ENCODE measurements around the gene LRRC74B.

The LRRC74B gene

DNA sequence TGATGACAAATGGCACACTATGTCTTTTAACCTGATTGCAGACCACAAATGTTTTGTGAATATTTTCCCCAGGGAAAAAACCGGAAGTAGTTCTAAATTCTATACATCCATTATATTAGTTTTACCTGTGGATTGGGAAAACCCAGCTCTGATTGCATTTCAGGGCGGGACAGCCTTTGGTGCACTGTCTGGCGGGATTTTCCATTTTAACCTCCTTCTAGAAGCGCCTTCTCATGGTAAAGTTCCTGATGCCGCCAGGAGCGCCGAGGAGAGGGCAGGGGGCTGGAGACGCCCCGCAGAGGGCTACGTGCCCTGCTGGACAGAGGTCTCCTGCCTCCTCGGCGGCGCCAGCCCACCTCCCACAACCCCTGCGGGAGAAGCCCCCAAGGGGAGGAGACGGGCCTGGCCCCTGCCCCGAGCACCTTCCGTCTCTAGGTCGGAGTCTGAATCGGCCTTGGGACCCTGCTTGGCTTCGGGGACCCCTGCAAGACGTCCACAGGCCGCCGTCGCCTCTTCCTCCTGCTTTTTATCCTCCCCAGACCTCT, 32.0 kb upstream of the LRRC74B start:
- DNase-seq (ENCODE audit: low spot score), result no peak

DNA sequence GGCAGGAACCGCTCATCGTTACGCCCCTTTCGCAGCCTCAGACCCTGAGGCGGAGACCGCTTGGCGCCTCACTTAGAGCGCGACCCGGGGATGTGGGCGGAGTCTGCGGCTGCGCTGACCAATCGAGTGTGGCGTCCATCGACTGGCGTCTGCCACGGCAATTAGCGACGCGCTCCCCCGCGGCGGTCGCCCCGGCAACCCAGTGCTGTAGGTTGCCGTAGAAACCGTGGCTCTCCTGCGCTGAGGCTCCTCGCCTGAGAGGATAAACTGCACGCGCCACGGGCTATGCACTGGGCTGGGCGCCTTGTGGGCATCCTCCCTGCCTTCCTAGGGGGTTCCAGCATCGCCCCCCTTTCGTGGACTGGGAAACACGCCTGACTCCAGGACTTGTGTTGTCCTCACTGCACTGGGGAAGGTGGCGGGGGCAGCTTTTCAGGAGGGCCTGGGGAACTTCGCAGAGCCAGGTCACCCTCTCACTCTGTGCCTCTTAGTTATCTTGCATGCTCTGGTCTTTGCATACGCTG, 31.5 kb upstream of the LRRC74B start:
- peak; percentile 95 for DNase-seq (ENCODE audit: low spot score)

DNA sequence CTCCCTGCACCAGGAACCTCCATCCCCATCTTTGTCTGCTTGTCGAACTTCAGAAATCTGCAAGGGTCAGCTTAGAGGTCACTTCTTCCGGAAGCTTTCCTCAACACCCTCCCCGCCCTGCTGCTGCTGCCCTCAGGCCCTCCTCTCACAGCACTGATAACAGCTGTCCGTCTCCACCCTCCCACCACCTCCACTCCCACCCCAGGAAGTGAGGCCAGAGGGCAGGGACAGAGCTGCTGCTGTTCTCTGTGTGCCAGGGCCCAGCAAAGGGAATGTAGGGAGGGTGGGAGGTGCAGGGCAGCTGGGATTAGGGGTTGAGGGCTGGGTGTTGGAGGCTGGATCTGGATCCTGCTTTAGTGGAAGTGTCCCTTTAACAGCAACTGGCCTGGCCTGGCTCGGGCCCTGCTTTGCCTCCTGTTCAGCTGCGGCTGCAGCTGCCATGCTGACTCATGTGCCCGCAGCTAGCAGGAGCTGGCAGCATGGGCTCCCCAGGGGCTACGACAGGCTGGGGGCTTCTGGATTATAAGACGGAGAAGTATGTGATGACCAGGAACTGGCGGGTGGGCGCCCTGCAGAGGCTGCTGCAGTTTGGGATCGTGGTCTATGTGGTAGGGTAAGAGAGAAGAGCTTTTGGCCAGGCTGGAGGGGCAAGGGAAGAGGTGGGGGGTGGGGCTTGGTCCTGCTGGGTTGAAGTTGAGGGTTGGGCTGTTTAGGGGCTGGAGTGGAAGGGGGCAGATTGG, 30.9 kb upstream of the LRRC74B start, which contains the start of gene P2RX6:
Gene P2RX6, plus strand, starts transcription at position 440 of the 740 bp plus-strand sequence. Its CDS starts 10 bp downstream, at position 450.
- DNase-seq (ENCODE audit: low spot score), result peak; percentile 13

DNA sequence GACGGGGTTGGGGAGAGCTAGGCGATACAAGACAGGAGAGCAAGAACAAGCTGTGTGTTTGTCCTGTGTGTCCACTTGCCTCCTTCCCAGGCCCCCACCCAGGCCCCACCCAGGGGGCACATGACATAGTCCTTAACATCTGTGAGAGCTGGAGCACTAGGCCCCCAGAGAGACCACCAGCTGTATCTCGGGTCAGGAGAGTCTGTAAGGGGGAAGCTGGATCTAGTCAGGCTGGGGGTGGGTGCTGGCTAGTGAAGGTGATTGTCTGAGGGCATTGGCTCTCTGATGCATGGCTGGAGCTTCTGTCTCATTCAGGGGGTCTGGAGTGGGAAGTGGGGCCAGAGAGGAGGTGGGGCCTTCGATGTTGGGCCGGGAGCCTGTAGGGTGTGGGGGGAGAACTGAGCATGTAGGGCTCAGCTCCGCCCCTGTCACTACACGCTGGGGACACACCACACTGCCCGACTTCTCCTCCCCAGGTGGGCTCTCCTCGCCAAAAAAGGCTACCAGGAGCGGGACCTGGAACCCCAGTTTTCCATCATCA, 30.2 kb upstream of the LRRC74B start:
- DNase-seq (ENCODE audit: low spot score), result no peak

- no peak for DNase-seq (ENCODE audit: low spot score)
These were observed 28.9 kb upstream of the LRRC74B start for GRCh38 chr22:21016644-21017420.

DNA sequence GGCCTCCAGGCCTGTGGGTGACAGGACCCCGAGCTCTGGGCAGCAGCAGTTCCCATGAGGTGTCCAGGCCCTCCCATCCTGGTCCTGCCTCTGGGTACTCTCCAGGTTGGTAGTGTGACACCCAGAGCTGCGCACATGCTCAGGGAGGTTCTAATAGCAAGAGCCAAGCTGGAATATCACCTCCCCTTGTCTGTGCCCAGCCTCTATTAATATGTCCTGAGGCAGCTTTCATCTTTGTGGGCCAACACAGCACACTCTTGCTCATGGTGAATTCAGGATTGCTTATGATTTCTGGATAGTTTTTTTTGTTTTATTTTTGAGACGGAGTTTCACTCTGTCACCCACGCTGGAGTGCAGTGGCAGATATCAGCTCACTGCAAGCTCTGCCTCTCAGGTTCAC, 27.4 kb upstream of the LRRC74B start:
- DNase-seq (ENCODE audit: low spot score), result no peak

DNA sequence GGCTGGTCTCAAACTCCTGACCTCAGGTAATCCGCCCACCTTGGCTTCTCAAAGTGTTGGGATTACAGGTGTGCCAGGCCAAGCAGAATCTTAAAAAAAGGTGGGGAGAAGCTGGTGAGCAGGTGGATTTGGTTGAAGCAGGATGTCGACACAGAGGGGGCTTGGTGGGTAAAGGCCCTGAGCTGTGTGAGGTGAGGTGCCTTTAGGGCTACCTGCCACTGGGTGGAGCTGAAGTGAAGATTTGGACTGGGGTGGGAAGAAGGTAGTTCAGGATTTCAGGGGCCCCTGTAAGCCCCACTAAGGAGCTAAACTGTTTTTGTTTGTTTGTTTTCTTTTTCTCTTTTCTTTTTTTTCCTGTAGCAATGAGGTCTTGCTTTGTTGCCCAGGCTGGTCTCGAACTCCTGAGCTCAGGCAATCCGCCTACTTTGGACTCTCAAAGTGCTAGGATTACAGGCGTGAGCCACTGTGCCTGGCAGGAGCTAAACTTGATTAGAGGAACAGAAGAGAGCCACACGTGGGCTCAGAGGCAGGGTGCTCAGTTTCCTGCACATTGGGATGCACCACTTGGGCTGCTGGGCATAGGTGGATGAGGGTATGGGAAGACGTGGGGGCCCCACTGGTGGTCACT, 24.8 kb upstream of the LRRC74B start:
- DNase-seq (ENCODE audit: low spot score), result no peak

GRCh38 chr22:21022507-21022906, 23.2 kb upstream of the LRRC74B start:
- DNase-seq (ENCODE audit: low spot score), result no peak

GRCh38 chr22:21022955-21023614, 22.7 kb upstream of the LRRC74B start:
- DNase-seq (ENCODE audit: low spot score), result no peak

DNA sequence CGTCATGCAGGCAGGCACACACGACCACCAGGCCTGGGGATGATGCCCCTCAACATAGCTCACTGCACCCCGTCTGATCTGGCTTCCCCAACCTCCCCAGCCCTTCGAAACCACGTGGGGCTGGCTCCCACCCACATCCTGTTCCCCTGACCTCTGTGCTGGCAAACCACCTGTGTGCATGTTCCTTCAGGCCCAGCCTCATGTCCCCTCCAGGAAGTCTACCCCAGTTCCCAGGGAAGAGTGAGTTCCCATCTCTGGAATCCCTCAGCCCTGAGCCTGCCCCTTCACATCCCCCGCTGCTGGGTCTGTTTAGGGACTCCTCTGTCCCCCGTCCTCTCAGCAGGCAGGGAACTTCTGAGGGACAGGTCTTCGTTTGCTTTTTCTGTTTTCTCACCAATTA, 20.5 kb upstream of the LRRC74B start:
- DNase-seq (ENCODE audit: low spot score), result no peak

DNA sequence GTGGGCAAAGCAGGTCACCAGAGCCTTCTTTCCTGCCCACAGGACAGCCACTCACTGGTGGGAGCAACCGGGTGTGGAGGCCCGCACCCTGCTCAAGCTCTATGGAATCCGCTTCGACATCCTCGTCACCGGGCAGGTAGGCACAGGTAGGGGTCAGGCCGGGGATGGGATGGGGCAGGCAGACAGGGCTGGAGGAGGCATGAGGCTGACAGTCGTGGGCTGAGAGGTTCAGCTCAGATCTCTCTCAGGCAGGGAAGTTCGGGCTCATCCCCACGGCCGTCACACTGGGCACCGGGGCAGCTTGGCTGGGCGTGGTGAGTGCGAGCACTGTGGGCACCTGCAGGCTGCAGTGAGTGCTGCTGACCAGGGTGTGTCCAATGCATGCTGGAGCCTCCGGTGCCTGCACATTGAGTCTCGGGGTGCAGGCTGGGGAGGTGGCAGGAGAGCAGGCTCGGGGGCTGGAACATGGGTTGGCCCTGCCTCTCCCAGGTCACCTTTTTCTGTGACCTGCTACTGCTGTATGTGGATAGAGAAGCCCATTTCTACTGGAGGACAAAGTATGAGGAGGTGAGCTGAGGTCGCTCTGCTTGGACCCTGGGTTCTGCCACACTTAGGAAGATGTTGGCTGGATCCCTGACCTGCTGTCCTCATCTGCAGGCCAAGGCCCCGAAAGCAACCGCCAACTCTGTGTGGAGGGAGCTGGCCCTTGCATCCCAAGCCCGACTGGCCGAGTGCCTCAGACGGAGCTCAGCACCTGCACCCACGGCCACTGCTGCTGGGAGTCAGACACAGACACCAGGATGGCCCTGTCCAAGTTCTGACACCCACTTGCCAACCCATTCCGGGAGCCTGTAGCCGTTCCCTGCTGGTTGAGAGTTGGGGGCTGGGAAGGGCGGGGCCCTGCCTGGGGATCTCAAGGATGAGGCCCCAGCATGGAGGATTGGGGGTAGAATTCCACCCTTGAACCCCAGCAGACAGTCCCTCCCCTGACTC, 19.7 kb upstream of the LRRC74B start:
- no peak for DNase-seq (ENCODE audit: low spot score)

DNA sequence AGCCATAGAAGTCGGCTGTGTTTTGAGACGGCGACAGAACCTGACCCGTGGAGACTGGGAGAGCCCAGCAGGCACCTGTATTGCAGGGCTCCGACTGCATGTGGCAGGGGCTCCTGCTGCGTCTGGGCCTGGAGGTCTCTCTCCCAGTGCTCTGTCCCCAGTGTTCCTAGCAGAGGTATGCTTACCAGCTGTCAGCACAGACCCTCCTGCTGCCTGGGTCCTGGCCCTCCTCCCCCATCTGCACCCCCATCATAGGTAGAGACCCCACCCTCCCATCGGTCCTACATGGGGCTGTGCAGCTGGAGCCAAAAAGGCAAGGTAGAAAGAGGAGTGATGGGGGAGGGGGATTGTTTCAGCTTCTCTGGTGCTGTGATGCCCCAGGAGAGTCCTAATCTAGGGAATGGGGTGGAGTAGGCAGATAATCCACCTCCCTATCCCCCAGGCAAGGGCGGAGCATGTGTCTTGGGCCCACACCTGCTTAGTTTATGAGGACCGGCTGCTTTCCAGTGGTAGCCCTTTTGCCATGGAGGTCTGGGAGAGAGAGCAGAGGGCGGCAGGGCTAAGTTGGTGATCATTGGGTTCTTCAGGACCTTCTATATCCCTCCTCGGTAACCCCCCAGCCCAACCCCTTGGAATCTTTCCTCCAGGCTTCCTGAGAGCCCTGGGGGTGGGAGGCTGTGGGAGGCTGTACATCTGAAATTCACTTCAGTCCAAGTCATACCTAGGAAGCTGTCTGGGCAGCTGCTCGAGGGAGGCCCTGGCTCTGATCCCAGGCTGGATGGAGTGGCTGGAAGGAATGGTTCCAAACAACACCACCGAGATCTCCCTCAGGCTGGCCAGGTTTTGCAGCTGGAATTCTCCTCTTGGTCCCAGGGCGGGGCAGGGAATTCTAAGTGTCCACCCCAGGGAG, 18.7 kb upstream of the LRRC74B start:
- DNase-seq (ENCODE audit: low spot score), result no peak

- DNase-seq (ENCODE audit: low spot score), result no peak
These were observed 17.2 kb upstream of the LRRC74B start for GRCh38 chr22:21028277-21029251.

GRCh38 chr22:21029486-21030025, 16.2 kb upstream of the LRRC74B start:
- no peak for DNase-seq (ENCODE audit: low spot score)

DNA sequence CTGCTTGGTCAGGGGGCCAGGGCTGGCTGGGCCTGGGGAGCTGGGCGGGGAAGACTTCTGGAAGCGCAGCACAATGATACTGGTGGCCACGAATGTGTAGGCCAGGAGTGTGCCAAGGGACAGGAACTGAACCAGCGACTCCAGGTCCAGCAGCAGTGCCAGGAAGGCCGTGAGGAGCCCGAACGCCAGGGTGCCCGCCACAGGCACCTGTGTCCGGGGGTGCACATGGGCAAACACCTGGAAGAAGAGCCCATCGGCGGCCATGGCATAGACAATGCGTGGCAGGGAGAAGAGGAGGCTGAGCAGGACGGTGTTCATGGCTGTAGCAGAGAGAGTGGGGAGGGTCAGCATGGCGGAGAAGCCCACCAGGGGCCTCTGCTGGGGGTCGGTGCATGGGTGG, 15.7 kb upstream of the LRRC74B start:
- DNase-seq (ENCODE audit: low spot score), result no peak

DNA sequence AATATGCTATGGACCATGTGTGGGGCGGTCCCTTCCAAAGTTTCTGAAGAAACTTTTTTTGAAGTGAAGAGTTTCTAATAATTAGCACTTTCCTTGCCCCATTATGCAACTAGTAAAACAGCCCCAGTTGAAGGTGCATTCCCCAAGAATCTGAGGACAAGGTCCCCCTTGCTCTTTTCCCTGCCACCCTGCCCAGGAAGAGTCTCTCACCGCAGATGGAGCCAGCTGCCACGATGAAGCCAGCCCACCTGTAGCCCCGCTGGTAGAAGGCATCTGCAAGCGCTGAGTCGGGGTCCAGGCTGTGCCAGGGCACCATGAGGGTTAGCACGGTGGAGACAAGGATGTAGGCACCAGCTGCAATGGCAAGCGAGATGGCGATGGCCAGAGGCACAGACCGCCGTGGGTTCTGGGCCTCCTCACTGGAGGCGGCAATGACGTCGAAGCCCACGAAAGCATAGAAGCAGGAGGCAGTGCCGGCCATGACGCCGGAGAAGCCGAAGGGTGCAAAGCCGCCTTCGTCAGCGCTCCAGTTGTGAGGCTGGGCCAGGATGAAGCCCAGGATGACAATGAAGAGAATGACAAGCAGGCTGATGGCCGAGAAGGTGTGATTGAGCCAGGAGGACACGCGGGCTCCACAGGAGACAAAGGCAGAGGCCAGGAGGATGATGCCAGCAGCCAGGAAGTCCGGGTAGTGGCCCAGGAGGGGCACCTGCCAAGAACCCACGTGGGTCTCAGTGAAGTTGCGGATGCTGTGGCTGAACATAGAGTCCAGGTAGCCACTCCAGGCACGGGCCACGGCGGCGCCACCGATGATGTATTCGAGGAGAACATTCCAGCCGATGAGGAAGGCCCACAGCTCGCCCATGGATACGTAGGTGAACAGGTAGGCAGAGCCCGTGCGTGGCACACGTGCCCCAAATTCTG, 14.9 kb upstream of the LRRC74B start:
- no peak for DNase-seq (ENCODE audit: low spot score)

All from kidney capillary endothelial cell (primary cell).